IPS-18a (cell line): ENCODE measurements around the gene PMEPA1.

ENCODE experiments used
- H3K27ac ChIP-seq: one replicate; pipeline ENCODE4 v1.5.1; 2013; ENCODE audit warnings: low read length
- H3K27me3 ChIP-seq: one replicate; pipeline ENCODE4 v1.6.1; 2013; ENCODE audit warnings: mild to moderate bottlenecking, low read length; ENCODE audit not compliant: control insufficient read depth, insufficient read depth
- H3K36me3 ChIP-seq: one replicate; pipeline ENCODE4 v1.6.1; 2013; ENCODE audit warnings: low read depth, low read length; ENCODE audit not compliant: control insufficient read depth
- H3K4me1 ChIP-seq: one replicate; pipeline ENCODE4 v1.6.1; 2013; ENCODE audit warnings: low read depth, low read length; ENCODE audit not compliant: control insufficient read depth
- H3K4me3 ChIP-seq: one replicate; pipeline ENCODE4 v1.5.1; 2013; ENCODE audit warnings: low read length
- H3K9ac ChIP-seq: one replicate; pipeline ENCODE4 v1.6.1; 2013; ENCODE audit warnings: mild to moderate bottlenecking, low read length, moderate library complexity
- H3K9me3 ChIP-seq: one replicate; pipeline ENCODE4 v1.6.1; 2013; ENCODE audit warnings: low read depth, low read length; ENCODE audit not compliant: control insufficient read depth

The PMEPA1 gene

GRCh38 chr20:57698116-57698866 lies 11.5 kb downstream of the PMEPA1 start:
- Histone ChIP-seq H3K9ac (no peak overlapping the region), H3K27ac (no peak overlapping the region), H3K27me3 (no peaks in the 10 kb centered on the region), H3K4me3 (no peak overlapping the region), H3K4me1 (no peaks in the 10 kb centered on the region), H3K9me3 (no peaks in the 10 kb centered on the region), H3K36me3 (no peaks in the 10 kb centered on the region)

- no peak overlapping the region for H3K4me3 ChIP-seq
- no peaks in the 10 kb centered on the region for H3K36me3 ChIP-seq
- no peak overlapping the region for H3K9ac ChIP-seq
- no peaks in the 10 kb centered on the region for H3K9me3 ChIP-seq
- H3K27ac ChIP-seq: no peak overlapping the region
- no peaks in the 10 kb centered on the region for H3K27me3 ChIP-seq
- no peaks in the 10 kb centered on the region for H3K4me1 ChIP-seq
Observed at GRCh38 chr20:57697543-57697942, 12.3 kb downstream of the PMEPA1 start.

- no peaks in the 10 kb centered on the region for H3K4me1 ChIP-seq
- no peak overlapping the region for H3K9ac ChIP-seq
- H3K36me3 ChIP-seq: no peaks in the 10 kb centered on the region
- H3K9me3 ChIP-seq: no peaks in the 10 kb centered on the region
- H3K27me3 ChIP-seq: no peaks in the 10 kb centered on the region
- H3K27ac ChIP-seq: no peak overlapping the region
- H3K4me3 ChIP-seq: no peak overlapping the region
Observed at GRCh38 chr20:57696401-57696961, 13.3 kb downstream of the PMEPA1 start.

GRCh38 chr20:57695940-57696339 lies 13.9 kb downstream of the PMEPA1 start:
- Histone ChIP-seq H3K4me1 (no peaks in the 10 kb centered on the region), H3K27me3 (no peaks in the 10 kb centered on the region), H3K9ac (no peak overlapping the region), H3K27ac (no peak overlapping the region), H3K9me3 (no peaks in the 10 kb centered on the region), H3K36me3 (no peaks in the 10 kb centered on the region), H3K4me3 (no peak overlapping the region)

- Histone ChIP-seq H3K27me3 (no peaks in the 10 kb centered on the region), H3K4me3 (no peak overlapping the region), H3K9me3 (no peaks in the 10 kb centered on the region), H3K4me1 (no peaks in the 10 kb centered on the region), H3K9ac (no peak overlapping the region), H3K27ac (no peak overlapping the region), H3K36me3 (no peaks in the 10 kb centered on the region)
Observed at GRCh38 chr20:57695012-57695411, 14.8 kb downstream of the PMEPA1 start.

- no peak overlapping the region for H3K9ac ChIP-seq
- H3K9me3 ChIP-seq: no peaks in the 10 kb centered on the region
- no peak overlapping the region for H3K27ac ChIP-seq
- H3K27me3 ChIP-seq: no peaks in the 10 kb centered on the region
- no peaks in the 10 kb centered on the region for H3K4me1 ChIP-seq
- no peak overlapping the region for H3K4me3 ChIP-seq
- H3K36me3 ChIP-seq: no peaks in the 10 kb centered on the region
Observed at GRCh38 chr20:57694481-57694880, 15.3 kb downstream of the PMEPA1 start.

- H3K9me3 ChIP-seq: no peaks in the 10 kb centered on the region
- H3K4me1 ChIP-seq: no peaks in the 10 kb centered on the region
- H3K36me3 ChIP-seq: no peaks in the 10 kb centered on the region
- no peak overlapping the region for H3K27ac ChIP-seq
- H3K27me3 ChIP-seq: no peaks in the 10 kb centered on the region
- H3K9ac ChIP-seq: no peak overlapping the region
- H3K4me3 ChIP-seq: no peak overlapping the region
Observed at GRCh38 chr20:57693670-57694329, 16.0 kb downstream of the PMEPA1 start.

GRCh38 chr20:57693002-57693582 lies 16.7 kb downstream of the PMEPA1 start:
- H3K4me1 ChIP-seq: no peaks in the 10 kb centered on the region
- no peak overlapping the region for H3K27ac ChIP-seq
- no peaks in the 10 kb centered on the region for H3K9me3 ChIP-seq
- H3K36me3 ChIP-seq: no peaks in the 10 kb centered on the region
- H3K27me3 ChIP-seq: no peaks in the 10 kb centered on the region
- no peak overlapping the region for H3K4me3 ChIP-seq
- H3K9ac ChIP-seq: no peak overlapping the region

GRCh38 chr20:57692393-57692792 lies 17.4 kb downstream of the PMEPA1 start:
- Histone ChIP-seq H3K4me1 (no peaks in the 10 kb centered on the region), H3K27me3 (no peaks in the 10 kb centered on the region), H3K27ac (no peak overlapping the region), H3K4me3 (no peak overlapping the region), H3K36me3 (no peaks in the 10 kb centered on the region), H3K9me3 (no peaks in the 10 kb centered on the region), H3K9ac (no peak overlapping the region)

GRCh38 chr20:57691699-57692098 lies 18.1 kb downstream of the PMEPA1 start:
- Histone ChIP-seq H3K4me1 (no peaks in the 10 kb centered on the region), H3K27ac (no peak overlapping the region), H3K36me3 (no peaks in the 10 kb centered on the region), H3K4me3 (no peak overlapping the region), H3K27me3 (no peaks in the 10 kb centered on the region), H3K9ac (no peak overlapping the region), H3K9me3 (no peaks in the 10 kb centered on the region)

GRCh38 chr20:57690525-57690924 lies 19.3 kb downstream of the PMEPA1 start:
- H3K27ac ChIP-seq: no peak overlapping the region
- H3K27me3 ChIP-seq: no peaks in the 10 kb centered on the region
- peaks cover 4% of the 10 kb centered on the region for H3K4me1 ChIP-seq
- H3K9ac ChIP-seq: no peak overlapping the region
- H3K36me3 ChIP-seq: no peaks in the 10 kb centered on the region
- H3K9me3 ChIP-seq: no peaks in the 10 kb centered on the region
- no peak overlapping the region for H3K4me3 ChIP-seq
